A673 (cell line): ENCODE measurements around the gene PAPOLG.

ENCODE experiments used
- EZH2 ChIP-seq: fragments of 200-600 bp; sonication (generic); IDR thresholded peaks from 2 replicates; pipeline ENCODE4 v1.6.1; 2017; ENCODE audit warnings: borderline replicate concordance, low read depth, mild to moderate bottlenecking, mixed read lengths, antibody characterized with exemption, low read length; ENCODE audit not compliant: poor library complexity, severe bottlenecking
- TF ChIP-seq, protein P1 (sequence below): fragments of 300-800, 200-600 bp; sonication (generic); conservative IDR thresholded peaks from 2 replicates; pipeline ENCODE4 v1.5.1; 2017; ENCODE audit warnings: low read depth, mild to moderate bottlenecking, antibody characterized with exemption, low read length, moderate library complexity, mixed read lengths

GRCh38 chr2:60830991-60831390, 74.9 kb downstream of the PAPOLG start:
- TF ChIP-seq, protein P1, sequence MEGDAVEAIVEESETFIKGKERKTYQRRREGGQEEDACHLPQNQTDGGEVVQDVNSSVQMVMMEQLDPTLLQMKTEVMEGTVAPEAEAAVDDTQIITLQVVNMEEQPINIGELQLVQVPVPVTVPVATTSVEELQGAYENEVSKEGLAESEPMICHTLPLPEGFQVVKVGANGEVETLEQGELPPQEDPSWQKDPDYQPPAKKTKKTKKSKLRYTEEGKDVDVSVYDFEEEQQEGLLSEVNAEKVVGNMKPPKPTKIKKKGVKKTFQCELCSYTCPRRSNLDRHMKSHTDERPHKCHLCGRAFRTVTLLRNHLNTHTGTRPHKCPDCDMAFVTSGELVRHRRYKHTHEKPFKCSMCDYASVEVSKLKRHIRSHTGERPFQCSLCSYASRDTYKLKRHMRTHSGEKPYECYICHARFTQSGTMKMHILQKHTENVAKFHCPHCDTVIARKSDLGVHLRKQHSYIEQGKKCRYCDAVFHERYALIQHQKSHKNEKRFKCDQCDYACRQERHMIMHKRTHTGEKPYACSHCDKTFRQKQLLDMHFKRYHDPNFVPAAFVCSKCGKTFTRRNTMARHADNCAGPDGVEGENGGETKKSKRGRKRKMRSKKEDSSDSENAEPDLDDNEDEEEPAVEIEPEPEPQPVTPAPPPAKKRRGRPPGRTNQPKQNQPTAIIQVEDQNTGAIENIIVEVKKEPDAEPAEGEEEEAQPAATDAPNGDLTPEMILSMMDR, result no peak
- no peak for TF ChIP-seq EZH2
